GM12891 (cell line): ENCODE measurements around the gene PLK2.

Source experiments
- POLR2AphosphoS5 ChIP-seq: IDR thresholded peaks from 2 replicates; pipeline ENCODE4 v1.6.1; 2011; ENCODE audit warnings: low read depth, low read length, control low read depth
- TAF1 ChIP-seq: IDR thresholded peaks from 2 replicates; pipeline ENCODE4 v1.6.1; 2011; ENCODE audit warnings: low read depth, low read length, control low read depth

- TF ChIP-seq TAF1: no peak
- TF ChIP-seq POLR2AphosphoS5: no peak
These were observed 6.6 kb downstream of the PLK2 start for GRCh38 chr5:58453306-58453705.
